GM12874 (cell line): ENCODE measurements around the gene CHST13.

Experiments
- TF ChIP-seq, protein P1 (sequence below): IDR thresholded peaks from 2 replicates; pipeline ENCODE4 v1.5.1; 2011; ENCODE audit warnings: low read depth, mild to moderate bottlenecking, control low read depth, low read length, moderate library complexity; ENCODE audit not compliant: insufficient read depth

CHST13 gene

GRCh38 chr3:126558336-126559071 is 34.5 kb downstream of the CHST13 start, which contains the start of gene C3orf22:
Gene C3orf22 (minus strand): TSS chr3:126558932. CDS start chr3:126553390, 5,542 bp downstream.
- TF ChIP-seq, protein P1, sequence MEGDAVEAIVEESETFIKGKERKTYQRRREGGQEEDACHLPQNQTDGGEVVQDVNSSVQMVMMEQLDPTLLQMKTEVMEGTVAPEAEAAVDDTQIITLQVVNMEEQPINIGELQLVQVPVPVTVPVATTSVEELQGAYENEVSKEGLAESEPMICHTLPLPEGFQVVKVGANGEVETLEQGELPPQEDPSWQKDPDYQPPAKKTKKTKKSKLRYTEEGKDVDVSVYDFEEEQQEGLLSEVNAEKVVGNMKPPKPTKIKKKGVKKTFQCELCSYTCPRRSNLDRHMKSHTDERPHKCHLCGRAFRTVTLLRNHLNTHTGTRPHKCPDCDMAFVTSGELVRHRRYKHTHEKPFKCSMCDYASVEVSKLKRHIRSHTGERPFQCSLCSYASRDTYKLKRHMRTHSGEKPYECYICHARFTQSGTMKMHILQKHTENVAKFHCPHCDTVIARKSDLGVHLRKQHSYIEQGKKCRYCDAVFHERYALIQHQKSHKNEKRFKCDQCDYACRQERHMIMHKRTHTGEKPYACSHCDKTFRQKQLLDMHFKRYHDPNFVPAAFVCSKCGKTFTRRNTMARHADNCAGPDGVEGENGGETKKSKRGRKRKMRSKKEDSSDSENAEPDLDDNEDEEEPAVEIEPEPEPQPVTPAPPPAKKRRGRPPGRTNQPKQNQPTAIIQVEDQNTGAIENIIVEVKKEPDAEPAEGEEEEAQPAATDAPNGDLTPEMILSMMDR, result no peak

DNA sequence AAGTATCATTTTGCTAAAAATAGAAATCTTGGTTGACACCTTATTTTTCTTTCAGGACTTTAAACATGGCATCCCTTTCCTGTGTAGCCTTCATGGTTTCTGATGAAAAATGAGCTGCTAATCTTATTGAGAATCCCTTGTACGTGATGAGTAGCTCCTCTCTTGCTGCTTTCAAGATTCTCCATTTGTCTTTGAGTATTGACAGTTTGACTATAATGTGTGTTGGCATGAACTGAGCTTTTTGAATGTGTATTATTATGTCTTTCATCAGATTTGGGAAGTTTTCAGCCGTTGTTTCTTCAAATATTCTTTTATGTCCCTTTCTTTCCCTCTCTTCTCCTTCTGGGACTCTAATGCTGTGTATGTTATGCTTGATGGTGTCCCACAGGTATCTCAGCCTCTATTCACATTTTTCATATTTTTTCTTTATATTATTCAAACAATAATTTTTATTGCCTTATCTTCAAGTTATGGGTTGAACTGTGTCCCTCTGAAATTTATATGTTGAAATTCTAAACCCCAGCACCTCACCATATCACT is 38.9 kb downstream of the CHST13 start:
- TF ChIP-seq, protein P1, result no peak

DNA sequence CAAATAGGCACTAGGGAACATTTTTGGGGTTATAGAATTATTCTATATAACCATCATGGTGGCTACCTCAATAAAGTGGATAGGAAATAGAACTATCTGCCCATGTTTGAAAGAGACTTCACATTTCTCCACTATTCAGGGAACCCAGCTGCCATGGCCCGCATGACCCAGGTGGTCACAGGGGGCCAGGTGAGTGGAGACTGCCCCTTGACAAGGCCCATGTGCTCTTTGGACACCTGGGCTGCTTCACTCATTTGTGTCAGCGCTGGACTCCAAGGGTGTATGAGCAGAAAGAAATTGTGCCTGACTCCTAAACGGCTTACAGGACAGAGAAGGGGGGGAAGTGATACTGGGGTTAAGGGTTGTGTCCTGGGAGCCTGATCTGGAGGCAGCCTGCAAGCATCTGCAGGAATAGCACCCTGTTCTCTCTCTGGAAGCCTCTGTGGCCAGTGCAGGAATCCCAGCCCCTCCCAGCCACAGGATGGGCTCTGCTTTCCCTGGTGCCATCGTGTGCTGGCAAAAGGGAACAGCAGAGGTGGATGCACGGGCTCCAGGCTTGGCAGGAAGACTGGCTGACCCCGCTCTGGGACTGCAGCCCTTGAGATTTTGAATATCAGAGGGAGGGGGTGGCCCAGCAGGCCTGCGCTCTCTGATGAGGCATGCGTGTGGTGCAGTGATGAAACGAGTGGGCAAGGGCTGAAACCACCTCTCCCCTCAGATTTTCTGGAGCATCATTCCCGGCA is 43.9 kb downstream of the CHST13 start:
- TF ChIP-seq, protein P1, result no peak

DNA sequence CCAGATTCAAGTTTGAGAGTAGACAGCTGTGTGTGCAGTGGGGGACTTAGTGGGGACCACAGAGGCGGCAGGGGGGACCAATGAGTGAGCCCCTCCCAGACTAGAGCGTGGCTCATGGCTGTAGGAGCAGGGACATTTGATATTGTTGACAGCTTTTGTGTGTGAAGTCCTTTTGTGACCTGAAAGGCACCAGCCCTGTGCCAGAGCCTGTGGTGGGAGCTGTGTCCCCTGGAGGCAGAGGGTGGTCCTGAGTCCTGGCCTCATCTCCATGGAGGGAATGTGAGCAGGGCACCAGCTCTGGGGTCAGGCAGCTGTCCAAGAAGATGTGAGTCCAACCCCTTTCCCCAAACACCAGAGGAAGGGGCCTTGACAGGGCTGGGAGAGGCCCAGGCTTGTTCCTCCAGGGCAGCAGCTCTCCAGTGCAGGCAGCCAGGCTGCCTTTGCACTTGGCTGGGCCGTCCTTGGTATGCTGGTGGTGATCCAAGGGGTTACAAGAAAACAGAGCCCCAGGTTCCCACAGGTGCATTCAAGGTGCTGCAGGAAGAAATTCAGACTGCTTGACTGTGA is 44.9 kb downstream of the CHST13 start:
- TF ChIP-seq, protein P1, result no peak

GRCh38 chr3:126569390-126569975 is 45.5 kb downstream of the CHST13 start:
- TF ChIP-seq, protein P1, result no peak

GRCh38 chr3:126570103-126570541 is 46.2 kb downstream of the CHST13 start:
- TF ChIP-seq, protein P1, result no peak

DNA sequence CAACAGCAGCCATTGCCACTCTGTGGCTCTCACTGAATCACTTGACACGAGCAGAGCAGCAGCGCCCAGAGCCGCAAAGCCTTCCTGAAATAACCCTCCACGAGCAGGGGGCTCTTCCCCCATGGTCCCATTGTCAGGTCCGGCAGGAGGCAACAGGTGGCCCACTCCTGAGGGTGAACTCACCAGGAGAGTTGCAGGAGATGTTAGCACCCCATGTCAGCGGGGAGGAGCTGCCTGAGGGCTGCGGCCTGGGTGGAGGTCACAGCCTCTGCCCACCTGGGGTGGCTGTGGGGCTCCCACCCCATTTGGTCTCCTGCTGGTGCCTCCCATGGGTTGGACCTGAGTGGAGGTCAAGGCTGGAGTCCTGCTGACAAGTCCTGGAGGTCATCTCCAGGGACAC is 47.1 kb downstream of the CHST13 start:
- TF ChIP-seq, protein P1, result no peak
